HG02588 (cell line): ENCODE measurements around the gene MIDN.

Source experiments
- ATAC-seq: cut with Tn5 transposase; IDR thresholded peaks from one replicate; pipeline ENCODE4 v1.9.1; 2021; ENCODE audit warnings: mild to moderate bottlenecking, moderate library complexity; ENCODE audit not compliant: unreplicated experiment

MIDN gene

GRCh38 chr19:1268226-1269064 lies 20.1 kb downstream of the MIDN start:
- no peak for ATAC-seq

GRCh38 chr19:1269065-1269477 lies 20.7 kb downstream of the MIDN start, which contains the start of gene CIRBP:
CIRBP (plus strand) TSS chr19:1269332; CDS start chr19:1270934, 1,602 bp downstream.
- ATAC-seq, result peak; percentile 47

- ATAC-seq, result peak; percentile 30
These were observed 21.3 kb downstream of the MIDN start for GRCh38 chr19:1269478-1270212.

GRCh38 chr19:1270213-1270853 lies 21.9 kb downstream of the MIDN start:
- no peak for ATAC-seq

- no peak for ATAC-seq
These were observed 22.6 kb downstream of the MIDN start for GRCh38 chr19:1270854-1271527.

GRCh38 chr19:1271528-1272422 lies 23.4 kb downstream of the MIDN start:
- ATAC-seq, result no peak

GRCh38 chr19:1272423-1273262 lies 24.3 kb downstream of the MIDN start:
- no peak for ATAC-seq

GRCh38 chr19:1273263-1274041 lies 25.1 kb downstream of the MIDN start:
- no peak for ATAC-seq

- ATAC-seq, result no peak
These were observed 25.9 kb downstream of the MIDN start for GRCh38 chr19:1274081-1274851.

GRCh38 chr19:1274852-1275259 lies 26.5 kb downstream of the MIDN start:
- no peak for ATAC-seq

GRCh38 chr19:1275260-1275975 lies 27.0 kb downstream of the MIDN start, which contains the start of gene FAM174C:
FAM174C (plus strand) TSS chr19:1275530; CDS start chr19:1275550, 20 bp downstream.
- peak; percentile 70 for ATAC-seq

- ATAC-seq, result peak; percentile 0
These were observed 27.7 kb downstream of the MIDN start for GRCh38 chr19:1275976-1276627.

- ATAC-seq, result no peak
These were observed 28.2 kb downstream of the MIDN start for GRCh38 chr19:1276628-1277022.

GRCh38 chr19:1277061-1277460 lies 28.7 kb downstream of the MIDN start:
- no peak for ATAC-seq

- ATAC-seq, result no peak
These were observed 29.7 kb downstream of the MIDN start for GRCh38 chr19:1278074-1278473.
